Measurements from ENCODE around the gene FAM167B.
"Not testable (repeated sequence)": the region's sequence is repeated elsewhere in the genome, so short reads cannot be mapped to it uniquely, and the experiment has no call there.

The FAM167B gene

DNA sequence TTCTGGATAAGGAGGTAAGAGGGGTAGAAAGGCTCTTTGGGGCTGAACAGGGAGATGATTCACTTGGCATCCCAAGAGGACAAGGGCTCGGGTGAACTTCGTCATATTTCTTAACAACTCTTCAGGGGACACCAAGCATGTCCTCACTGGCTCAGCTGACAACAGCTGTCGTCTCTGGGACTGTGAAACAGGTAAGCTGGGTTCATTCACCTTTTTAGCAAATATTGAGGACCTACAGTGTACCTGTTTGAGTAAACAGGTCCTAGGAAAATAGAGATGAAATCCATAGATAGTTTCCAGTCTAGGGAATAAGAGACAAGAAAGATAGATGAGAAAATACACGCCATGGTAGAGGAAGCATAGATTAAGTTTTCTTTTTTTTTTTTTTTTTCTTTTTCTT lies 22.7 kb upstream of the FAM167B start:
- DNase-seq: no peak

DNA sequence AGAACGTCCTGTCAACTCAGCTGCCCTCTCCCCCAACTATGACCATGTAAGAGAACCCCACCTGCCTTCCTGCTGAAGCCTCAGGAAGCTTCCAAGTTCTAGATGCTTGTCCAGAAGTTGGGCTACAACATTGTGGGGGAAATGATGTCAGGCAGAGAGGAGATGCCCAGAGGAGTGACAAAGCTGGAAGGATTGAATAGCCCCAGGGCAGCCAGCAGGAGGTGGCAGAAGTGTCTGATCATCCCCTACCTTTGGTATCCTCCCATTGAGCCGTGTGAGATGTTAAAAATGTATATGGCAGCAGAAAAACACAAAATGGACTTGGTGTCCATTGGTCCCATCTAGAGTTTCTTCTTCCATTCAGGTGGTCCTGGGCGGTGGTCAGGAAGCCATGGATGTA lies 18.3 kb upstream of the FAM167B start:
- DNase-seq: no peak

- DNase-seq: no peak
These were observed 15.1 kb upstream of the FAM167B start for GRCh38 chr1:32231843-32232432.

DNA sequence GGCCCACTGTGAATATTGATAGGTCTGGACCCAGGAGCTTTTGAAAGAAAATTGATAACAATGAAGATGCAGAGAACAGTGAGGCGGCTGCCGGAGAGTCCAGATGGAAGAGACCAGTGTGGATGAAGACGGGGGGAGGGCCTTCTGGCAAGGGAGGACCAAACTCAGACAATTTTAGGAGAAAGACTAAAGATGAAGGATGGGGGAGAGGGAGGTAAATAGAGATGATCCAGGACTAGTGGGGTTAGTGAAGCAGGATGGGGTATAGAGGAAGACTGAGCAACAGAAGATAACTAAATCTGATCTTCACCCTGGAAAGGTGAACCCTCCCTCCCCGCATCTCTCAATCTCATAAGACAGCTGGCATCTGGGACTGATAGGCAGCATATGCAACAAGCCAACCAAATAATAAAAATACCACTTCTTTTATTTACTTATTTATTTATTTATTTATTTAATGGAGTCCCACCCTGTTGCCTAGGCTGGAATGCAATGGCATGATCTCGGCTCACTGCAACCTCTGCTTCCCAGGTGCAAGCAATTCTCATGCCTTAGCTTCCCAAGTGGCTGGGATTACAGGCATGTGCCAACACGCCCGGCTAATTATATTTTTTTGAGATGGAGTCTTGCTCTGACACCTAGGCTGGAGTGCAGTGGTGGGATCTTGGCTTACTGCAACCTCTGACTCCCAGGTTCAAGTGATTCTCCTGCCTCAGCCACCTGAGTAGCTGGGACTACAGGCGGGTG lies 14.3 kb upstream of the FAM167B start:
- no peak for DNase-seq

DNA sequence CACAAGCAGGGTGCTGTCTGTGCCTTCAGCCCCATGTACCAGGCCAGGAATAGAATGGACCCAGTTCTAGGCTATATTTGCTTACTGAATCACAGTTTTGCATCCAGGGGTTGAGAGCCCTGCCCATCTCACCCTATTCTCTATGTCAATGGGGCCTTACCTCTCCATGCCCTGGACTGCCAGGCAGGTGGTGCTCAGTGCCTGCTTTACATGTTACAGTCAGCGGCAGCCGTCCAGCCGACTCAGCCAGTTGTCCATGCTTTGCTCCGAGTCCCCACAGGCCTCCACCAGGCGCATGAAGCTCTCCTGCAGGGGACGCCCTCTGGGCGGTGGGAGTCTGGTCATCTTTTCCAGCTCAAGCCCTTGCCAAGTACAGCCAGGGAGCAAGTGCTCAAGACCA lies 12.2 kb upstream of the FAM167B start:
- no peak for DNase-seq

- no peak for DNase-seq
These were observed 7.7 kb upstream of the FAM167B start for GRCh38 chr1:32239337-32239736.

GRCh38 chr1:32239790-32240139 lies 7.3 kb upstream of the FAM167B start:
- DNase-seq: no peak

GRCh38 chr1:32240140-32240951 lies 6.7 kb upstream of the FAM167B start:
- DNase-seq: peak; percentile 53

- DNase-seq: peak; percentile 34
These were observed 5.8 kb upstream of the FAM167B start for GRCh38 chr1:32241001-32241763.

DNA sequence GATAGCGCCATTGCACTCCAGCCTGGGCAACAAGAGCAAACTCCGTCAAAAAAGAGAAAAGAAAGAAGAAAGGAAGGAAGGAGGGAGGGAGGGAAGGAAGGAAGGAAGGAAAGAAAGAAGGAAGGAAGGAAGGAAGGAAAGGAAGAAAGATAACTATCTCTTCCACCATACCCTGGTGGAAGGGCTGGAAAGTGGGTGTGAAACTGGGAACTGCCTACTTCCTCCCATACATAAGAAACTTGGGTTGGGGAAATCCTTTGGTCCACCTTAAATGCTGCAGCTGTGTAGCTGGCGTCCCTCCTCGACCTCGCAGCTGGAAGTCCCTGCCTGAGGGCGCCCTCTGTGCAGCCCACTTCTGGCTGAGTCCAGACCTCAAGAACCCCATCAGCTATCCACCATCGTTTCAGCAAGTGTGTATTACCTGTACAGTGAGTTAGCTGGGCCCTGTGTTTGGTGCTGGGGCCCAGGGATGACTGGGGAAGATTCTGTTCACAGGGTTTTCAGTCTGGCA lies 4.6 kb upstream of the FAM167B start:
- DNase-seq: no peak

- DNase-seq: no peak
These were observed 430 bp downstream of the FAM167B start for GRCh38 chr1:32247452-32247851.

- peak; percentile 83 for DNase-seq
These were observed 1.2 kb downstream of the FAM167B start for GRCh38 chr1:32247983-32248889.

- DNase-seq: peak; percentile 82
These were observed 3.0 kb downstream of the FAM167B start for GRCh38 chr1:32249831-32250525.

DNA sequence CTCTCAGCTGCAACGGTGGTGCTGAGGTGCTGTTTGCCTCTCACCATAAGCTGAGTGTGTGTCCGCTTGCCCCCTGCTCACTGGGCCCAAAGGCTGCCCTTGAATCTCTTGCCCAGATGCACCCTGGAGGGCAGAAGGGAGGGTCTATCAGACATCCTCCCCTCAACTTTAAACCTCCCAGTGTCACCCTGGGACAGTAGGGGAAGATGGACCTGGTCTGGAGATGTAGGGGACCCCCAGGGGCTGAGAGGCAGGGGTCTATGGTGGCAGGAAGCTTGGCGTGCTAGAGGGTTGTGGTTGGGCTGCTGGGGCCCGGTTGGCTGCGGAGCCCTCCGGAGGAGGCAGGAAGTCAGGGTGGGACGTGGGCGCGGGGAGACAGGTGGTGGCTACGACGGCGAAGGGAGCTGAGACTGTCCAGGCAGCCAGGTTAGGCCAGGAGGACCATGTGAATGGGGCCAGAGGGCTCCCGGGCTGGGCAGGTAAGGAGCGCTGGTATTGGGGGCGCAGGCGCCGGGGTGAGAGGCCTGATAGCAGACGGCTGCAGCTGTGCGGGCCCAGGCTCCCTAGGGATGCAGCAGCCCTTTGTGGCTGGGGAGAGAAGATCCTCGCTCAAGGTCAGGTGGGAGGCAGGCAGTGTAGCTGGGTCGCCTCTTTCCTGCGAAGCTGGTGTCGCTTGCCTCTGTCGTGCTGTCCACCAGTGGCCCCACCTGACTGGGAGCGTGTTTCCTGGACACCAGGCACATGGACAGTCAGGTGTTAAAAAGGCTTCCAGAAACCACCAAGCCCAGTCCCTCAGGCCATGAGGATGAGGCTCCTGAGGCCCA lies 4.1 kb downstream of the FAM167B start, which contains the start of gene LCK:
Gene LCK (plus strand): TSS at position 373 of the 824 bp plus-strand sequence. CDS start 23,065 bp downstream, outside the sequence.
- DNase-seq: peak; percentile 71

DNA sequence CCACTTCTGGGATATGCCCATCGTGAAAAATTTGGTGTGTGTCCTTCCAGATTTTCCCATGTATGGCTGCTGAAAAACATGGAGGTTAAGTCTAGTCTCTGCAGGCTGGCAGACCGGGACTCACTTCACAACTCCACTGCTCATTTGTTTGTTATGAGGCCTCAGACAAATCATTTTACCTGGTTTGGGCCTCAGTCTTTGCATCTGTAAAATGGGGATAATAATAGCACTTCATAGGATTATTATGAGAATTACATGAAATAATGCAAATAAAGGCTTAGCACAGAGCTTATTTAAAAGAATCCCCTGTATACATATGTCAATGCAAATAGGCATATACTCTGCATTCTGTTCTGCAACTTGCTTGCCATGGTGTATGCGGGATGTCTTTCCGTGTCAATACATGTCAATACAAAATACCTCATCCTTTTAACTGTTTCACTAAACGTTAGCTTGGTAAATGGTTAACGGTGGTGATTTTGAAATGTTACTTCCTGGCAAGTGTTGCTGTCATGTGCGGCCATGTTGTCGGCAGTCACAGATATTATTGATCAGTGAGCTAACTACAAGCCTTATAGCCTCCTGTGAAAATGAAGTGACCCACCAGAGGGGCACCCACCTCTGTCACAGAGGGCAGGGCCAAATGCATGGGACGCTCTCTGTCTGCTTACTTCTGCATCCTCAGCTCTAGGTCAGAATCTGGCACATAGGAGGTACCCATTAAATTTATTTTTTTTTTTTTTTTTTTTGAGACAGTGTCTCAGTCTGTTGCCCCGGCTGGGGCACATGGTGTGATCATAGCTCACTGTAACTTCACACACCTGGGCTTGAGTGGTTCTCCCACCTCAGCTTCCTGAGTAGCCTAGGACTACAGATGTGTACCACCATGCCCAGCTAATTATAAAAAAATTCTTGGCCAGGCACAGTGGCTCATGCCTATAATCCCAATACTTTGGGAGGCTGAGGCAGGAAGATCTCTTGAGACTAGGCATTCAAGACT lies 8.3 kb downstream of the FAM167B start:
- no peak for DNase-seq

DNA sequence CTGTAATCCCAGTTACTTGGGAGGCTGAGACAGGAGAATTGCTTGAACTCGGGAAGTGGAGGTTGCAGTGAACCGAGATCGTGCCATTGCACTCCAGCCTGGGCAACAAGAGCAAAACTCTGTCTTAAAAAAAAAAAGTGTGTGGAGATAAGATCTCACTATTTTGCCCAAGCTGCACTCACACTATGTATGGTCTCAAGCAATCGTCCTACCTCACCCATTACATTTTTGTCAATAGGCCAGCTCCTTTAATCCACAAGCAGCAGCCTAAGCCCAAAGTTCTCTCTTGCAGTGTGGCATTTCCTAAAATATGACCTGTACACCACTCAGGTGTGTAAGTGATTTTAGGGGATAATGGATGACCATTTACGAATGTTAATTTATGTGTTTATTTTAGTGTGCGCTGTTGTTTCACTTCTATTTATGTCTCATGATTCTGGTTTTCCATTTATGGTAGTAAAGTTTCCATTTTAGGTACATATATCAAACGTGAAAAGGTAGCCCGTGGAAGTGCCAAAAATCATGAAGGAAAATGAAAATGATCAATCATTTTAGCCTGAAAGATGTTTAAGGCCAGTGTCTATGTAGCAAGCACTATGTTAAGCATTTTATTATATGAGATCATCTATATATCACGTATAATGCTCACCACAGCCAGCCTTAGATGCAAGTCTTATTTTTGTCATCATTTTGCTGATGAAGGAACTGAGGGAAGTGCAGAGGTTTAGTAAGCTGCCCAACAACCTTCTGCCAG lies 9.6 kb downstream of the FAM167B start:
- DNase-seq: no peak

DNA sequence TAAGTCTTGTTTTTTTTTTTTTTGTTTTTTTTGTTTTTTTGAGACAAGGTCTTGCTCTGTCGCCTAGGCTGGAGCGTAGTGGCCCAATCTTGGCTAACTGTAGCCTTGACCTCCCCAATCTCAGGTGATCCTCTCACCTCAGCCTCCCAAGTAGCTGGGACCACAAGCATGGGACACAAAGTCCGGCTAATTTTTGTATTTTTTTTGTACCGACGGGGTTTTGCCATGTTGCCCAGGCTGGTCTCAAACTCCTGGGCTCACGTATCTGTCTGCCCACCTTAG lies 10.1 kb downstream of the FAM167B start:
- no peak for DNase-seq

GRCh38 chr1:32263236-32263593 lies 16.2 kb downstream of the FAM167B start:
- DNase-seq: not testable (repeated sequence)
